ENCODE measurements around the gene CHRNA1.

The CHRNA1 gene

GRCh38 chr2:174786066-174786725, 21.9 kb upstream of the CHRNA1 start:
- no peak overlapping the region for H3K4me3 ChIP-seq
- H3K4me2 ChIP-seq = no peak overlapping the region
- TF ChIP-seq Cebpa-rat (IDR thresholded peaks at IDR 0.05) = no peak
- H3K9me3 ChIP-seq (replicated peaks in 1 of 11) = no peaks in the 10 kb centered on the region
- peaks cover 6 to 19% (median 15%) of the 10 kb centered on the region in 10 experiments; a peak in 19 of 20 replicates for H3K4me1 ChIP-seq
- no peaks in the 10 kb centered on the region; a peak in 1 of 22 replicates for H4K20me1 ChIP-seq
- H3K9ac ChIP-seq = no peak overlapping the region
- no peaks in the 10 kb centered on the region for H3K27me3 ChIP-seq
- no peaks in the 10 kb centered on the region for H3K36me3 ChIP-seq
- H3K27ac ChIP-seq = no peak overlapping the region

- no peak overlapping the region for H3K27ac ChIP-seq
- H3K9me3 ChIP-seq (replicated peaks in 1 of 11) = no peaks in the 10 kb centered on the region
- H3K36me3 ChIP-seq = no peaks in the 10 kb centered on the region
- H3K4me1 ChIP-seq = peaks cover 6 to 19% (median 15%) of the 10 kb centered on the region in 10 experiments; a peak in 19 of 20 replicates
- H3K4me2 ChIP-seq = no peak overlapping the region
- H3K9ac ChIP-seq = no peak overlapping the region
- H4K20me1 ChIP-seq = no peaks in the 10 kb centered on the region; a peak in 1 of 22 replicates
- no peak for TF ChIP-seq Cebpa-rat (IDR thresholded peaks at IDR 0.05)
- no peaks in the 10 kb centered on the region for H3K27me3 ChIP-seq
- no peak overlapping the region for H3K4me3 ChIP-seq
These were observed 21.2 kb upstream of the CHRNA1 start for GRCh38 chr2:174785481-174785880.

GRCh38 chr2:174784909-174785308, 20.6 kb upstream of the CHRNA1 start:
- H3K27ac ChIP-seq = no peak overlapping the region
- no peak overlapping the region for H3K4me2 ChIP-seq
- peaks cover 6 to 22% (median 15%) of the 10 kb centered on the region in 10 experiments; a peak in 19 of 20 replicates for H3K4me1 ChIP-seq
- no peak for TF ChIP-seq Cebpa-rat (IDR thresholded peaks at IDR 0.05)
- no peak overlapping the region for H3K4me3 ChIP-seq
- H3K9me3 ChIP-seq (replicated peaks in 1 of 11) = no peaks in the 10 kb centered on the region
- H3K36me3 ChIP-seq = no peaks in the 10 kb centered on the region
- H3K27me3 ChIP-seq = no peaks in the 10 kb centered on the region
- no peak overlapping the region for H3K9ac ChIP-seq
- H4K20me1 ChIP-seq = no peaks in the 10 kb centered on the region; a peak in 1 of 22 replicates

GRCh38 chr2:174784316-174784715, 20.0 kb upstream of the CHRNA1 start:
- Histone ChIP-seq H3K27me3 (no peaks in the 10 kb centered on the region), H3K36me3 (no peaks in the 10 kb centered on the region), H3K4me3 (no peak overlapping the region), H3K9me3 (replicated peaks in 1 of 11) (no peaks in the 10 kb centered on the region), H3K27ac (no peak overlapping the region), H4K20me1 (no peaks in the 10 kb centered on the region; a peak in 1 of 22 replicates), H3K9ac (no peak overlapping the region), H3K4me1 (peaks cover 6 to 28% (median 18%) of the 10 kb centered on the region in 10 experiments), H3K4me2 (no peak overlapping the region)
- no peak for TF ChIP-seq Cebpa-rat (IDR thresholded peaks at IDR 0.05)

- no peak overlapping the region for H3K4me2 ChIP-seq
- peaks cover 21 to 32% (median 26%) of the 10 kb centered on the region in 10 experiments for H3K4me1 ChIP-seq
- H3K9me3 ChIP-seq (replicated peaks in 1 of 11) = no peaks in the 10 kb centered on the region
- H3K27me3 ChIP-seq = peaks cover 0 to 14% (median 0%) of the 10 kb centered on the region in 11 experiments; a peak in 6 of 22 replicates
- H4K20me1 ChIP-seq = no peaks in the 10 kb centered on the region; a peak in 1 of 22 replicates
- H3K27ac ChIP-seq = no peak overlapping the region
- no peak overlapping the region for H3K4me3 ChIP-seq
- no peak for TF ChIP-seq Cebpa-rat (IDR thresholded peaks at IDR 0.05)
- no peaks in the 10 kb centered on the region for H3K36me3 ChIP-seq
- no peak overlapping the region for H3K9ac ChIP-seq
These were observed 17.7 kb upstream of the CHRNA1 start for GRCh38 chr2:174781996-174782395.

GRCh38 chr2:174781298-174781697, 17.0 kb upstream of the CHRNA1 start:
- Histone ChIP-seq H3K4me1 (peaks cover 21 to 38% (median 30%) of the 10 kb centered on the region in 10 experiments), H3K4me3 (no peak overlapping the region), H3K4me2 (no peak overlapping the region), H3K36me3 (no peaks in the 10 kb centered on the region), H3K27ac (no peak overlapping the region), H3K9ac (no peak overlapping the region), H3K27me3 (peaks cover 0 to 18% (median 0%) of the 10 kb centered on the region in 11 experiments; a peak in 6 of 22 replicates), H3K9me3 (replicated peaks in 1 of 11) (no peaks in the 10 kb centered on the region), H4K20me1 (no peaks in the 10 kb centered on the region; a peak in 1 of 22 replicates)
- TF ChIP-seq Cebpa-rat (IDR thresholded peaks at IDR 0.05) = no peak

GRCh38 chr2:174780856-174781255, 16.6 kb upstream of the CHRNA1 start:
- no peak overlapping the region for H3K4me2 ChIP-seq
- H4K20me1 ChIP-seq = no peaks in the 10 kb centered on the region; a peak in 1 of 22 replicates
- peaks cover 21 to 42% (median 35%) of the 10 kb centered on the region in 10 experiments for H3K4me1 ChIP-seq
- no peak overlapping the region for H3K9ac ChIP-seq
- no peak overlapping the region for H3K4me3 ChIP-seq
- H3K9me3 ChIP-seq (replicated peaks in 1 of 11) = no peaks in the 10 kb centered on the region
- H3K36me3 ChIP-seq = no peaks in the 10 kb centered on the region
- peaks cover 0 to 18% (median 0%) of the 10 kb centered on the region in 11 experiments; a peak in 6 of 22 replicates for H3K27me3 ChIP-seq
- no peak overlapping the region for H3K27ac ChIP-seq
- TF ChIP-seq Cebpa-rat (IDR thresholded peaks at IDR 0.05) = no peak

GRCh38 chr2:174780191-174780840, 16.0 kb upstream of the CHRNA1 start:
- Histone ChIP-seq H3K4me1 (peaks cover 21 to 47% (median 40%) of the 10 kb centered on the region in 10 experiments), H3K27me3 (peaks cover 0 to 18% (median 0%) of the 10 kb centered on the region in 11 experiments; a peak in 6 of 22 replicates), H3K27ac (peak overlapping the region in 2 of 11 experiments; percentile 85 to 86; a peak in 2 of 22 replicates), H3K9ac (no peak overlapping the region), H3K4me2 (0 out of 22 replicates have a peak overlapping the region, but pooled peaks of 1 of the 11 experiments have one; percentile 95), H3K9me3 (replicated peaks in 1 of 11) (no peaks in the 10 kb centered on the region), H4K20me1 (no peaks in the 10 kb centered on the region; a peak in 1 of 22 replicates), H3K36me3 (no peaks in the 10 kb centered on the region), H3K4me3 (no peak overlapping the region)
- TF ChIP-seq Cebpa-rat (IDR thresholded peaks at IDR 0.05) = no peak

- H3K4me1 ChIP-seq = peaks cover 21 to 47% (median 40%) of the 10 kb centered on the region in 10 experiments
These were observed 15.2 kb upstream of the CHRNA1 start for GRCh38 chr2:174779361-174779928.

More at GRCh38 chr2:174779361-174779928, 15.2 kb upstream of the CHRNA1 start:
- peak overlapping the region in 9 of 11 experiments; percentile 46 to 86 (median 77); a peak in 14 of 22 replicates for H3K27ac ChIP-seq
- H3K9ac ChIP-seq = 0 out of 22 replicates have a peak overlapping the region, but pooled peaks of 1 of the 11 experiments have one; percentile 55
- H3K9me3 ChIP-seq (replicated peaks in 1 of 11) = no peaks in the 10 kb centered on the region
- H3K4me2 ChIP-seq = peak overlapping the region; percentile 68 to 95 (median 88)
- peaks cover 0 to 26% (median 0%) of the 10 kb centered on the region in 11 experiments; a peak in 6 of 22 replicates for H3K27me3 ChIP-seq
- no peaks in the 10 kb centered on the region for H3K36me3 ChIP-seq
- no peak for TF ChIP-seq Cebpa-rat (IDR thresholded peaks at IDR 0.05)
- H4K20me1 ChIP-seq = no peaks in the 10 kb centered on the region; a peak in 1 of 22 replicates
- H3K4me3 ChIP-seq = no peak overlapping the region
